ENCODE measurements around the gene TGM1.

Gene TGM1

DNA sequence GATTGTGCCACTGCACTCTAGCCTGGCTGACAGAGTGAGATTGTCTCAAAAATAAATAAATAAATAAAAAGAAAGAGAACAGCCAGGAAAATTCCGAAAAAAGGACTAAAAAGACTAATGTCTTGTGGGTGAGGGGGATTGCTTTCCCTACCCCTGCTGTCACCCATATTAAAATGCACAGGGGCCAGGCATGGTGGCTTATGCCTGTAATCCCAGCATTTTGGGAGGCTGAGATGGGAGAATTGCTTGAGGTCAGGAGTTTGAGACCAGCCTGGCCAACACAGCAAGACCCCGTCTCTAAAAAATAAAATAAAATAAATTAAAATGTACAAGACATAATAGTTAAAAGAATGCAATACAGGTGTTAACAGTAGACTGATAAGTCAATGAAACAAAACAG lies 30.5 kb upstream of the TGM1 start:
- DNase-seq, result no peak

DNA sequence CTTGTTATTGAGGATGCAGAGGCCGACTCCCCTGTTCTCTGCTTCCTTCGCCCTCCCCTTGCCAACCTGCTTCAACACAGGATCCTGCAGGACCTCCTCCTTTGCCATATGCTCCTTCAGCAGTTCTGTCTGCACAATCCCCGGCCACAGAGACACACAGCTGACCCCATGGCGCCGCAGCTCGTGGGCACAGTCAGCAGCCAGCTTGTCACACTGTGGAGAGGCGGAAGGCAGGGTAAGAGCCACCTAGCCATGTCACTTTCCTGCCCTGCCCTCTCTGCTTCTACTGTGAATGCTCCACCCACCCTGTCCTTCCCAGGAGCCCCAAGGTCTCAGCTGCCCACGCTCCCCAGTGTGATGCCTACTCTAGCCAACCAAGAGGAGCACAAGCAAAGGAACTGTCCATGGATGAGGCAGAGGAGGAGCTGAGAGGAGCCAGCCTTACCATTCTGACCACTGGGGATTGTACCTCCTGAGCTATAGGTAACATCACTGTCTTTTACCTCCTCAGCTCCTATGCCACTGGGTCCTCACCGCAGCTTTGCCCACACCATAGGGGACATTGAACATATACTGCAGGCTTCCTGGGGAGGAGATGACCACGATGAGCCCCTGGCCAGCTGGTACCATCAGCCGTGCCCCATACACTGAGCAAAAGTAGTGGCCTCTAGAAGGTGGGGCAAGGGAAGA lies 29.3 kb upstream of the TGM1 start:
- DNase-seq, result no peak

DNA sequence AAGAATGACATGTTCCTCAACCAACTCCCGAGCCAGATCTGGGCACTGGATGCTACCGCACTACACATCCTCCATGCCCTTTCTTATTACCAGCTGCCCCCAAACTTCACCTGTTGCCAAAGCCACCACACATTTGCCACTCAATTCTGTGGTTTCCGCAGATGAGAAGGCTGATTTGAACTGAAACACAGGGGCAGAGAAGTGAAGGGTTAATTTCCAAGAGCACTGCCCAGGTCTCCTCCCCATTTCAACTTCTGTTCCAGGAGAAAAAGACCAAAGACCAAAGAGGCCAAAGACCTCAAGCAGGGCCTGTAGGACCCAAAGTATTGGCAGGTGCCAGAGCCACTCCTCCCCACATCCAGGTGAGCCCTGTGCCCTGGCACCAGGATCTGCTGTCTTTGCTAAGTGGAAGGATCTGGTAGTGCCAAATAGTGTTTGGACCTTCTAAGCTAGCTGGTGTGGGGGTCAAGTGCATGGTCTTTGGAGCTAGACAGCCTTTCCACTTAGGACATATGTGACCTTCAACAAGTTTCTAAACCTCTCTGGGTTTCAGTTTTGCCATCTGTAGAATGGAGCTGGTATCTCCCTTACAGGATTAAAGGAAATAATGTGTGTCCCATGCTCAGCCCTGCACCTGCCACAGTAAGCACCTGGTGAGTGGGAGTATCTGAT lies 28.6 kb upstream of the TGM1 start:
- no peak for DNase-seq

DNA sequence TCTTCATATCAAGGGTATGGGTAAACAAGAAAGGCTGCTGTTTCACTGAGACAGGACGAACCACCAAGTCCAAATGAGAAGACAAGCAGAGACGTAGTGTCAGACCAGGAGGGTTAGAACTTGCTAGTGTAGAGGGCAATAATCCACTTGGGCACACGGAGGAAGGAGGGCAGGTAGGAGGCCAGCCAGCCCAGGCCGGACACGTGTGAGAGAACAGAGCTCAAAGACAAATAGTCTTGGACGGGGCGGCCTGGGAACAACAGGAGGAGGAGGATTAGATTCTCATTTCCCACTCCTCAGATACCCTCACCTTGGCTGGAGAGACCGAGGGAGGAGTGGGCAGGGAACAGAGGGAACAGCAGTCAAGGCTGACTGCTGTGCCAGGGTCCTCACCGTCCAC lies 27.8 kb upstream of the TGM1 start:
- no peak for DNase-seq

DNA sequence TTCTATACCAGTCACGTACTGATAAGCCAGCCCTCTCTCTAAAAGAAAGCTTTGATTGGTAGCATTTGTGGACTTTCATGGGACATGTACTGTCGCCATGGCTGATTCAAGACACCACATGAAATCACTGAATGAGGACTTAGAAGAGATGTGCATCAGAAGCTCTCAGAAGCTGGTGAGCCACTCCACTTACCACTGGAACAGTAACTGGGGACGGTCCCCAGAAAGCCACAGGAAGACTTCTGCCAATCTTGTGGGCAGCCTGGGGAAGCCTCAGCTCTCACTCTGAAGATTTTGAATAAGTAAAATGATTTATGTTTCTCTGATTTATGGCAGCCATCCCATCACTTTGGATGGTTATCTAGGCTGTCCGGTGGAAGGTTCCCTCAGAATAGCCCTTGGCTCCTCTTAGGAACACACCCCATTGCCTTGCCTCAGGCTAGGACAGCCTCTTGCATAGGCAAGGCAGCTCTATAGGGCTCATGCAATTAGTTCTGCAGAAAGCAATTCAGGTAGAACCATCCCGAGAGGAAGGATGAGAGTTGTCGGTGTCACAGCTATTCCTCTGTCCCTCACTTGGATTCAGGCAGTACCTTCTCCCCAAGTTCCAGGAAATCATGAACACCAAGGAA lies 26.8 kb upstream of the TGM1 start:
- DNase-seq, result no peak

DNA sequence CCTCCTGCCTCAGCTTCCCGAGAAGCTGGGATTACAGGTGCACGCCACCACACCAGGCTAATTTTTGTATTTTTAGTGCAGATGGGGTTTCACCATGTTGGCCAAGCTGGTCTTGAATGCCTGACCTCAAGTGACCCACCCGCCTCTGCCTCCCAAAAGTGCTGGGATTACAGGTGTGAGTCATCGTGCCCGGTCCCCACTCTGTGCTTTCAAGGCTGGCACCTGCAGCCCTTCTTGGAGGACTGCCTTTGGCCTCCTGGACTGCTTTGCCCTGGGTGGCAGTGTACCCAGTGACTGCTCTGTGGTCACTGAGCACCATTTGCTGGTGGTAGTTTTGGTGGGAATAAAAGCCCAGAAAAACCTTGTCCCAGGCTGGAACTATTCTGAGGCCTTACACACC lies 24.0 kb upstream of the TGM1 start:
- DNase-seq, result no peak

DNA sequence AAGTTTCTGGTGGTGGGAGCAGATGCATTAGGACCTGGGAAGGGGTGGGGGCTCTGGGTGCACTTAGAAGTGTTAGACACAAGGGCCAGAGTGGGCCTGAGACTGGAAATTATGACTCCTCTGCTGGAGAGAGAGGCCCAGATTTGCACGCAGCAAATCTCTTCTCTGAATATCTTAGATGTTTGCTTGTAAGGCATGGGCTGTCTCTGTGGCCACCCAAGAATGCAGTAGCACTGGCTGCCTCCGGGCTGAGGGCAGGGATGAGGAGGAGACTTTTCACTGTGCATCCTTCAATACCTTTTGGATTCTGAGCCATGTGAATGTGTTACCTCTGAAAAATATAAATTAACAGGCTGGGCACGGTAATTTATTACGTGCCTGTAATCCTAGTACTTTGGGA lies 22.4 kb upstream of the TGM1 start:
- no peak for DNase-seq

DNA sequence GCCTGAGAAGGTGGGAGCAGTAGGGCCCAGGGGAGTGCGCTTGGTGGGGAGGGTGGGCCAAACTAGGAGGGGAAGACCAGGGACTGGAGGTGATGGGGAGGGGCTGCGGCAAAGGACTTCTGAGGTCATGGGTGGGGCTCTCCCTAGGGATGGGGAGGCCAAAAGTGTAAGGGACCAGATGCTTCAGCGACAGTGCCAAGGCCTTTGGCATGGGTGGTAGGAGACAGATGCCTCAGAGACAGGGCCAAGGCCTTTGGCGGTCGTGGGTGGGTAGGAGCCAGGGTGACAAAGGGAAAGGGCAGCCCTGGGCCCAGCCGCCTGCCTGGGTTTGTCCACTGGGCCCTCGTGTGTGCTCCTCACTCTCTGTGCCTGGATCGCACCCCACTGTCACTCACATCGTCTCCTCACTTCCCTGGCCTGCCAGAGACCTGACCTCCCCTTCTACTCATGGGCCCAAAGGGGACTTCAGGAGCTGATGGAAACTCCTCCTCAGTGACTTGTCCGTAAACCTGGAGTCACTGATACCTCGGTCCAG lies 21.6 kb upstream of the TGM1 start:
- DNase-seq, result no peak

DNA sequence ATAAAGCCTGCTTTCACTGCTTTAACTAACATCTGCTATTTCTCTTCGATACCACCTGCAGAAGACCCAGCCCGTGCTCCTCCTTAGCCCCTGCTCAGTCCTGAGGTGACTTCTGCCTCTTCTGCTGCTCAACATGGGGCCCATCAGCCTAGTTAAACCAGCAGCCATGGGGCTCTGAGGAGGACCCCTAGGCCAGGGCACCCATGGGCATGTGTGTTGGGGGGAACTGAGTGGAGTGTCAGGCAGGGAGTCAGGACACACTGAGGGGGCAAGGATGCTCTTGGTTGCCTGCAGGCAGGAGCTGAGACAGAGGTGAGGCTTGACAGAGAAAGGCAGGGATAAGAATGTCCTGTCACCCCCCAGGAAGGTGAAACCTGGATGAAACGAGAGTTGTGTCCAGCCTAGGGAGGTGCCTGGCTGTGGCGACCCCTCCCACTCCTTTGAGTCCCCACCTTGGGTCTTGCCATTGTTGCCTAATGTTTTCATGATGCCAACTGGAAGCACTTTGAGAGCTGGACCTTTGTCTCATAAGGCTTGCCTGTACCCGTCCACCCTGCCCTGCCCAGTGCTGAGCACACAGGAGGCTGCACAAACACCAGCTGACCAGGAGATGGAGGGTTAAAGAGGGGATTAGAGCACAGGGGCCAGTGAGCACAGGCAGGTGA lies 21.0 kb upstream of the TGM1 start:
- no peak for DNase-seq

DNA sequence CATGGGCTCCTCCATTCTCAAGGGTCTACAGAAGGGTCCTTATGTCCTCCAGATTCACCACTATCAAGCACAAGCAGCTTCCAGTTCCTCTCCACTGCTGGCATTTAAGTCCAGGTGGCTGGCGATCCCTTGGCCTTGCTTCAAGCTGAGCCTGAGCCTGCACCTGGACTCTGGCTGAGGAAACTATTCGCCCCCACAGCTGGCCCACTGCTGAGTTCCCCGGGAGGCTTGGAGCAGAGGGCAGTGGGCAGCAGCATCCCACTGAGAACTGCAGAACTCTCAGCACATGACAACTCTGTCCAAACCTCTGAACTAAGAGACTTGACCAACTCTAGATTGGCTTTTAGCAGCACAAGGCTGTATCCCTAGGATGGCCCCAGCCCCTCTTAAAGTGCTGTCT lies 19.8 kb upstream of the TGM1 start:
- no peak for DNase-seq

DNA sequence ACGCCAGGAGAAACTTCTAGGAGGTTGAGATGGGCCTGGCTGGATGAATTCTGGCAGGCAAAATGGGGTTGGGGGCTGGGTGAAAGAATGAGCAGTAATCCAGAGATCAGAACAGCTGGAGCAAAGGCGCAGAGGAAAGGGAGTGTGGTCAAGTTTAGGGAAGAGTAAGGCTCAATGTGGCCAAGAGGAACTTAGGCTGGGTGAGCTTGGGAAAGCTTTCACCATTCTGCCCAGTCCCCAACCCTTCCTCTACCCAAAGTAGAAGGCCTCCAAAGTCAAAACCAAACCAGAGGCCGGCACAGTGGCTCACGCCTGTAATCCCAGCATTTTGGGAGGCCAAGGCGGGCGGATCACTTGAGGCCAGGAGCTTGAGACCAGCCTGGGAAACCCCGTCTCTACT lies 18.7 kb upstream of the TGM1 start:
- DNase-seq, result no peak

DNA sequence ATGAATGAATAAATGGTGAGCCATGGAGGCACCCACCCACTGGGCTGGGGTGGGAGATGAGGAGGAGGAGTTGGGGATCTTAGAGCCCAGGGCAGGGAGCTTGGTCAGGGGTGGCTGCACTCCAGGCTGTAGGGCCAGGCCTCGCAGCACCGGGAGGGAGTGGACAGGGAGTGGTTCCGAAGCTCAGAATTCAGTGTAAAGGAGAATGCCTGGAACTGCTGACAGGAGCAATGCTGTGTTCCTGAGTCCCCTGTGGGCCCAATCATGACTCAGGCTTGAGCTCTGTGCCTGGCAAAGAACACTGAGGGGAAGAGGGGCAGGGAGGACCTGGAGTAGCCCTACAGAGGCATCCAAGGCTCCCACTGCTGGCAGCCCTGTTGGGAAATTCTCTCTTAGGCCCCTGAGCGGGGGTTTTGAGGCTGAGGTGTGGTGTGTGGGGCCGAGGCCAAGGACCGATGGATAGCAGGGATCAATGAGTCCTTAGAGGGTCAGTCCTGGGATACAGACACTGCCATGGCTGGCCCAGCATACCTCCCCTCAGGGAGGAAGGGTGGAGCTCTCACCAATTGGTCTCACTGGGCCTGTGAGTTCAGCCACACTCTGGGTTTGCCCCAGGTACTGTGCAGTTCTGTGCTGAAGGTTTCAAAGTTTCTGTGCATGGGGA lies 18.0 kb upstream of the TGM1 start:
- DNase-seq, result no peak

DNA sequence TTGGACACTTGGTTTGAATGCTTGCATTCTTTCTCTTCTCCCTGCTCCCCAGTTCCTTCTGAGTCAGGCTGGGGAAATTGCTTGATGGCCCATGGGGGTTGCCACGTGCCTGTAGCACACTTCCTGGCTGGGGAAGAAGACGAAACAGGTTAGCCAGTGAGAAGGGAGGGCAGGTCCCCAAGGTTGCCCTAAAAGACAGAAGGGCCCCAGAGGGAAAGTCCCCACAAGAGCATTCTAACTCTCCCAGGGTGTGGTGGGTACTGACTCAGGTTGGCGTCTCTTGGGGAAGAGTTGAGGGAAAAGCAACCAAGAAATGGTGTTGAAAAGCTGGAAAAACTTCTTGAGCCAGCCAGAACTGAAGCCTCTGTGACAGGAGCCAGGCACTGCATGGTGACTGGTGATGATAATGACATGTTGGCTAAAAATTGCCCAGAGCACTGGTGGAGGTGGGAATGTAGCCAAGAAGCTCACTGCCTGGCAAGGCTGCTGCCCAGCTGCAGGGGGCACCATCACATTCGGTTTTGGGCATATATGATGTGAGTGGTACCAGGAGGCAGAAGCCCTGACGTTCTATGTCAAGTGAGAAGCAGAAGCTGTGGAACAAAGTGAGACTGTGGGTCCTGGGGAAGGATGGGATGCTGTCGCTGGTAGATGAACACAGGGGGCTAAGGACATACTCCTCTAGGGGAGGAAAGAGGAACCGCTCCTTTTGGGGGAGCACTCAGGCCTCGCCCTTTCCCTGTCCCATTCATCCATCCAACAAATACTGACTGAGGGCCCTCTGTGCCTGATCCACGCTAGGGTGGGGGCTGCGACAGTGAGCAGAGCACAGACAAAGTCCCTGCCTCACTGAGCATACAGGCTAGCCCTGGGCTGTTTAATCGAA lies 16.6 kb upstream of the TGM1 start:
- peak in 30 of 58 donors; percentile 6 to 59 (median 26) for DNase-seq

DNA sequence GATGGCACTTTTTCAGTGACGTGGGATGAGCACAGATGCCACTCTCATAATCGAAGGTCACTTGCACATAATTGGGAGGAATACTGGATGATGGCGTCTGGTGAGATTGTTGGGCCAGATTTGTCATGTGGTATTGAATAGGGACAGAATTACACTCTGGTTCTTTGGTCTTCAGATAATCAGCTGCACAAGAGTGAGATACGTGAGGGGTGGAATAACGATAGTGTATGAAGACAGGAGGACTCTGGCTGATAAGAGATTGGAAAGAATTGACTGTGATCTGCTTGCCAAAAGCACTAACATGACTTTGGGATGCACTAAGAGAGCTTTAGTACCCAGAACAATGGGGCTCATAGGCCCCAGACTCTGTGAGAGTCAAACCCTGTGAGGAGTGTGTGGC lies 15.4 kb upstream of the TGM1 start:
- DNase-seq, result no peak

DNA sequence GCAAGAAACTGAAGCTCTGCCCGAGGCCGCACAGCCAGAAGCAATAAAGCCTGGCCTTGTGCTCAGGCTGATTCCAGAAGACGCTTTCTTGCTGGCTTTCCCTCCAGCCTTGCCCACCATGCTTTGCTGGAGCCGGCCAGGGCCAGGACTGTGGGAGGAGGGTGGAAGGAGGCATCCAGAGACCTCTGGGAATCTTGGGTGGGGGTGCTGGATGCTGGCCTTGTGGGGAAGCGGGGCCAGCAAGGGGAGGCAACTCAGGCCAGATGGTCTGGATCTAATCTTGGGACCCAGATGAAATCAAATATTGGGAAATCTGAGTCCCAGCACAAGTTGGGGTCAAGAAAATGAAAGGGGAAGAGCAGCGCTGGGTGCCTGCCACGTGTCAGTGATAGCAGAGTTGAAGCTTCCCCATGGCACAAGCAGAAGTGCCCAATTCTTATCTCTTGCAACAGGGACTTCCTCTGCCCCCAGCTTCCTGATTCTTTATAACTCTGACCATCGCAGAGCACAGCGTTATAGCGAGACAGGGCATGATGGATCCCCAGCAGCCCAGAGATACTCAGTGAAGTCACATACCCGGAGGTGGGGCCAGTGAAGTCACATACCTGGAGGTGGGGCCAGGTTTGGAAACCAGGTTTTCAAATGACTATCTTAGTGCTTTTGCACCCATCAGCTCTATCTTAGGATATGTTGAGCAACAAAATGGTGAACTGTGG lies 14.8 kb upstream of the TGM1 start:
- DNase-seq, result peak in 10 of 58 donors; percentile 8 to 33 (median 16)

DNA sequence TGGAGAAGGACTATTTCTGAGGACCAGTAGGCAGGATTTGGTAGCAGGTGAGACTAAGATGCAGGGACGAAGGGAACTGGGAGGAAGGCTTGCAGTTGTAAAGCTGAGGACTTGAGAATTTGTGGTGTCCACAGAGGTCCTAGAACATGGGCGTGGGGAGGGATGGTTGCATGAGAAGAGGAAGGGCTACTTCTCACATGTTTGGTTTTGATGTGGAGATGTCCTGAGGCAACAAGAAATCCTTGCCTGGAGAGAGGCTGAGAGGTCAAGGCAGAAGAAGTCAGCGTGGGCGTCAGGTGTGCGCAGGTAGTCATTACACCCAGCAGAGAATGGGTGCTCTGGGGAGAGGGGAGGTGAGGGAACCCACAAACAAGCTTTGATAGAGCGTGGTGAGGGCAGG lies 14.1 kb upstream of the TGM1 start:
- DNase-seq, result no peak

DNA sequence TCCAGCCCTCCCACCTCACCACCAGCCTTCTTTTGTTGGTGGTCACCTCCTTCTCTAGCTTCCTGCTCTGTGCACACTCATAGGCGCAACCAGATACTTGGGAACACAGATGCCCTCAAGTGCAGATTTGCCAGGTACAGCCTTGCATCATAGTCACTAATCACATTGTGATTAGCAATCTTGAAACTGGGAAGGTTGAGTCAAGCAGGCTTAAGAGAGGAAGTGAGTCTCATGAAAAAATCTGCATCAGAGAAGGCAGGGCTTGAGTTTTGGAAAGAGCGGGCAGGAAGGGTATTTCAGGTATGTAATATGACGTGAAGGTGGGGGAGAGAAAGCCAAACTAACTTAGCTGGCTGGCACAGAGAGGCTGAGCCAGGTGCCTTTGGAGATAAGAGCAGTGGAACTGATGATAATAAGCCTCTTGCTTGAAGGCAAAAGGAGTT lies 11.1 kb upstream of the TGM1 start:
- peak in 3 of 58 donors; percentile 7 to 33 (median 21) for DNase-seq

DNA sequence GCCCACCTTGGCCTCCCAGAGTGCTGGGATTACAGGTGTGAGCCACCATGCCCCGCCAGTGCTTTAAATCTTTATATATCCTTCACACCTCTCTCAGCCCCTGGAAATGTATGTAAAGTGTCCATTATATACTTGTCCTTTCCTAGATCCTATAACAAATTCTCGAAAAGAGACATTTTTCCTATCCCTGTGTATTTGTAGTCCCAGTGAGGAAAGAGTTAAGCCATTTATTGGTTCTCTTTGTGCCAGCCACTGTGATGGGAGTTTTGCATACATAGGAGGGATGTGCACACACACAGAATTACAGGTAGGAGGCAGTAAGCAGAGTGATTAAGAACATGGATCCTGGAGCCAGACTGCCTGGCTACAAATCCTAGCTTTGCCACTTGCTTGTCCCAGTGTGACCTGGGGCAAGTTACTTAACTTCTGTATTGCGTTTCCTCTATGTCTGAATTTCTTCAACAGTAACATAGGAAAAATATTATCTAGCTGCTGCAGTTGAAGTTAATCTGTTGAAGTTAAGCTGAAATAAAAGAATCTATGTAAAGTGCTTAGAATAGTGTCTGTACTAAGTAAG lies 10.5 kb upstream of the TGM1 start:
- DNase-seq, result no peak

DNA sequence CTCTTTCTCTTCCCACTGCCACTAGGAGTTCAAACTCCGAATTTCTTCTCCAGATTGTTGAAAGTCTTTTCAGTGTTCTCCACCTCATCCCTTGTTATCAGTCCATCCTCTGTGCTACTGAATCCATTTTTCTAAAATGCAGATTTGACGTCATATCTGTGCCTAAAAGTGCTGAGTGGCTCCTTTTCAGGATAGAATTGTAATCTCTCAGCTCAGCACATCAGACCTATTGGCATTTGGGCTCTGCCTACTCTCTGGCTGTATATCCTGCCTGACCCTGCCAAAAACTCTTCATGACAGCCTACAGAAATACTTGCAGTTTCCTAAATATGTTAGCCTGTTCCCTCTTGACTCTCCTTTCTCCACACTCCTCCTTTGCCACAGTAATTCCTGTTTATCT lies 9.5 kb upstream of the TGM1 start:
- no peak for DNase-seq
